Peyer's patch (tissue), 4 donors: Measurements from ENCODE around the gene TAF13.

Experiments used
- POLR2A ChIP-seq, 2 donors: fragments of 450-650 bp; IDR thresholded peaks; one replicate each; pipeline ENCODE4 v1.5.1; 2017; ENCODE audit warnings: antibody characterized with exemption in 2 of 2, mild to moderate bottlenecking in 2 of 2, moderate library complexity in 2 of 2
- TF ChIP-seq, protein P1 (sequence below), 6 experiments: fragments of 450-650 bp in 4 of 6; fragments of 200-600 bp in 2 of 6; sonication (generic) in 1 of 6; IDR thresholded peaks; one replicate each; pipeline ENCODE4 v1.5.1; 2017 to 2019; ENCODE audit warnings: antibody characterized with exemption in 6 of 6, mild to moderate bottlenecking in 3 of 6, moderate library complexity in 1 of 6

DNA sequence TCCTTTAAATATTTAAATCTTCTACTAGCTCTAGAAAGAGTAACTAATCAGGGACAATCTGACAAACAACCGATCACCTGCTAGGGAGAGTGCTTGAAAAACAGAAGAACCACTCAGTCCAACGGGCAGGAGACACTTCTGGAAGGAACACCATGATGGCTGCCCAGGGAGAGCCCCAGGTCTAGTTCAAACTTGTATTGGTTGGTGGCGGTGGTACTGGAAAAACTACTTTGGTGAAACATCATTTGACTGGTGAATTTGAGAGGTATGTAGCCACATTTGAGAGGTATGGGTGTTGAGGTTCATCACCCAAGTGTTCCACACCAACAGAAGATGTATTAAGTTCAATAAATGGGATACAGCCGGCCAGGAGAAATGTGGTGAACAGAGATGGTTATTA, 29.1 kb downstream of the TAF13 start:
- TF ChIP-seq, protein P1, sequence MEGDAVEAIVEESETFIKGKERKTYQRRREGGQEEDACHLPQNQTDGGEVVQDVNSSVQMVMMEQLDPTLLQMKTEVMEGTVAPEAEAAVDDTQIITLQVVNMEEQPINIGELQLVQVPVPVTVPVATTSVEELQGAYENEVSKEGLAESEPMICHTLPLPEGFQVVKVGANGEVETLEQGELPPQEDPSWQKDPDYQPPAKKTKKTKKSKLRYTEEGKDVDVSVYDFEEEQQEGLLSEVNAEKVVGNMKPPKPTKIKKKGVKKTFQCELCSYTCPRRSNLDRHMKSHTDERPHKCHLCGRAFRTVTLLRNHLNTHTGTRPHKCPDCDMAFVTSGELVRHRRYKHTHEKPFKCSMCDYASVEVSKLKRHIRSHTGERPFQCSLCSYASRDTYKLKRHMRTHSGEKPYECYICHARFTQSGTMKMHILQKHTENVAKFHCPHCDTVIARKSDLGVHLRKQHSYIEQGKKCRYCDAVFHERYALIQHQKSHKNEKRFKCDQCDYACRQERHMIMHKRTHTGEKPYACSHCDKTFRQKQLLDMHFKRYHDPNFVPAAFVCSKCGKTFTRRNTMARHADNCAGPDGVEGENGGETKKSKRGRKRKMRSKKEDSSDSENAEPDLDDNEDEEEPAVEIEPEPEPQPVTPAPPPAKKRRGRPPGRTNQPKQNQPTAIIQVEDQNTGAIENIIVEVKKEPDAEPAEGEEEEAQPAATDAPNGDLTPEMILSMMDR (IDR thresholded peaks at IDR 0.05): no peak
- TF ChIP-seq POLR2A (IDR thresholded peaks at IDR 0.05): no peak
